ENCODE measurements around the gene RERE. TPM values are rescaled to one million over a fixed set of nuclear protein-coding genes. Genes with fewer than 3 reads are reported as not detected.

Gene RERE
- total and polyA plus RNA-seq, 2 donors (not counting 3 experiments of a cell fraction or from before 2014, with no cell fraction given) = 14.1 to 113 TPM

- H3K9ac ChIP-seq (replicated peaks; ENCODE audit: extremely low read depth, insufficient read depth, low read length) = no peak overlapping the region
- DNase-seq (ENCODE audit: low read depth, low spot score) (no peak), FAIRE-seq (no peak)
- H2AFZ ChIP-seq (ENCODE audit: low read depth, low read length) = no peak overlapping the region
- H3K79me2 ChIP-seq (ENCODE audit: control insufficient read depth, insufficient read depth, low read length) = peaks cover 13% of the 10 kb centered on the region
- ChIA-PET POLR2A (no interaction called here), CTCF (interaction anchor here (0.9 to 2.6 kb wide), 9 partner anchors 8 to 147 kb away, joined by 3 to 13 read pairs (median 3); no protein-coding TSS in a partner anchor)
- no peaks in the 10 kb centered on the region for H3K9me1 ChIP-seq (replicated peaks; ENCODE audit: control insufficient read depth, extremely low read depth, insufficient read depth, low read length)
- H3K36me3 ChIP-seq (ENCODE audit: control insufficient read depth in 2 of 2, extremely low read depth in 1 of 2, insufficient read depth in 2 of 2, low read length in 2 of 2) = no peaks in the 10 kb centered on the region
- no TSS peak for BruUV-seq (replicated peaks)
- intact Hi-C loops (cut with micrococcal nuclease) = no loop called here
- no peaks in the 10 kb centered on the region for H3K9me3 ChIP-seq (replicated peaks; ENCODE audit: control insufficient read depth, insufficient read depth, low read length)
- no peaks in the 10 kb centered on the region for H4K20me1 ChIP-seq (replicated peaks; ENCODE audit: control insufficient read depth, extremely low read depth, insufficient read depth, low read length)
- TF ChIP-seq JUN (IDR thresholded peaks at IDR 0.05; ENCODE audit: borderline replicate concordance, insufficient read depth, insufficient read length, low read depth) (no peak), GATA2 (IDR thresholded peaks at IDR 0.05; ENCODE audit: insufficient read depth, insufficient read length, low read depth, low read length) (no peak), EZH2 (IDR thresholded peaks at IDR 0.05; ENCODE audit: borderline replicate concordance, low read depth, low read length, severe bottlenecking) (no peak), MAX (IDR thresholded peaks at IDR 0.05; ENCODE audit: insufficient read depth, insufficient read length) (no peak), CTCF (IDR thresholded peaks at IDR 0.05; ENCODE audit: extremely low read depth in 1 of 2, insufficient read depth in 1 of 2, low read depth in 1 of 2, low read length in 2 of 2) (no peak), MYC (IDR thresholded peaks at IDR 0.05; ENCODE audit: low read depth, low read length) (no peak), POLR2AphosphoS5 (IDR thresholded peaks at IDR 0.05; ENCODE audit: insufficient read depth, low read depth, low read length) (no peak), POLR2A (IDR thresholded peaks at IDR 0.05; ENCODE audit: low read depth, low read length) (no peak), FOS (IDR thresholded peaks at IDR 0.05; ENCODE audit: borderline replicate concordance, insufficient read depth, low read length) (no peak)
- dilution Hi-C loops (cut with MboI; ENCODE audit: extremely low pct_ligation_motif_present, low sequenced_read_pairs) = no loop called here
- H3K4me3 ChIP-seq (replicated peaks in 1 of 3; ENCODE audit: insufficient read depth in 1 of 3, low read depth in 1 of 3, low read length in 3 of 3) = no peak overlapping the region
- H3K27ac ChIP-seq (ENCODE audit: insufficient read depth, low read depth, low read length) = no peak overlapping the region
- no peaks in the 10 kb centered on the region for H3K27me3 ChIP-seq (ENCODE audit: control insufficient read depth in 2 of 2, insufficient read depth in 2 of 2, low read length in 2 of 2)
- no peaks in the 10 kb centered on the region for H3K4me1 ChIP-seq (ENCODE audit: control insufficient read depth, extremely low read depth, insufficient read depth, low read length)
- no peak overlapping the region for H3K4me2 ChIP-seq (ENCODE audit: insufficient read depth, low read length)
Observed at GRCh38 chr1:8578936-8579335, 238.5 kb downstream of the RERE start.
